Small intestine (tissue), 7 donors: ENCODE data around the gene PEX10. TPM values are rescaled to one million over a fixed set of nuclear protein-coding genes. Genes with fewer than 3 reads are reported as not detected.

Experiments
- DNase-seq, 2 donors: peaks; one replicate each; pipeline versions ENCODE4 v3.0.0 to v3.0.0-alpha.2; 2013
- FAIRE-seq: peaks from 2 replicates; lab custom pipeline; 2012; peaks lifted over from hg19 to GRCh38; lab: Jason Lieb, UNC
- H3K27ac ChIP-seq, 3 donors: one replicate each; pipeline ENCODE4 v1.5.1; 2013; ENCODE audit warnings: low read length in 2 of 3, mild to moderate bottlenecking in 2 of 3, control low read depth in 1 of 3, inconsistent platforms in 1 of 3, low read depth in 1 of 3, moderate library complexity in 1 of 3
- H3K27me3 ChIP-seq, 3 donors: one replicate each; pipeline ENCODE4 v1.6.1; 2013; ENCODE audit warnings: low read length in 3 of 3, inconsistent platforms in 1 of 3; ENCODE audit not compliant: control insufficient read depth in 3 of 3, insufficient read depth in 3 of 3
- H3K36me3 ChIP-seq, 3 donors: one replicate each; pipeline ENCODE4 v1.6.1; 2013; ENCODE audit warnings: low read length in 3 of 3, inconsistent platforms in 1 of 3, low read depth in 1 of 3, mild to moderate bottlenecking in 1 of 3, moderate library complexity in 1 of 3; ENCODE audit not compliant: control insufficient read depth in 3 of 3, insufficient read depth in 2 of 3
- H3K4me1 ChIP-seq, 3 donors: one replicate each; pipeline ENCODE4 v1.6.1; 2013; ENCODE audit warnings: low read length in 2 of 3, inconsistent platforms in 1 of 3, low read depth in 1 of 3, mild to moderate bottlenecking in 1 of 3, moderate library complexity in 1 of 3; ENCODE audit not compliant: control insufficient read depth in 3 of 3, insufficient read depth in 2 of 3
- H3K4me3 ChIP-seq, 3 donors: one replicate each; pipeline ENCODE4 v1.5.1; 2013; ENCODE audit warnings: low read length in 3 of 3, control low read depth in 1 of 3, inconsistent platforms in 1 of 3, low read depth in 1 of 3, mild to moderate bottlenecking in 1 of 3, moderate library complexity in 1 of 3
- H3K9me3 ChIP-seq, 2 donors: one replicate each; pipeline ENCODE4 v1.6.1; 2013; ENCODE audit warnings: low read depth in 1 of 2, low read length in 1 of 2; ENCODE audit not compliant: control insufficient read depth in 2 of 2, insufficient read depth in 1 of 2
- WGBS, 3 donors: extraction: QIAGEN DNeasy Blood & Tissue Kit; methylation state at CpG; one replicate each; pipeline ENCODE4 v1.1.7; 2013; 5-methylcytosine and 5-hydroxymethylcytosine counted together
- polyA plus RNA-seq, 4 donors: library from polyadenylated mRNA; stranded (reverse) in 3 of 4; unstranded in 1 of 4; fragments of 200-250 nt in 3 of 4; fragments of 120-200 nt in 1 of 4; gene quantifications; one replicate each; pipeline versions ENCODE4 v1.2.1 to v1.2.3, GENCODE V29; 2013
- donor health status: healthy with polysubstance abuse.
- donor health status: control.
- donor health status: control.
- donor health status: Bipolar disorder and iron deficiency.
- donor health status: healthy.

Gene PEX10
- polyA plus RNA-seq, 4 donors, result 11.9 to 22.4 (median 16.9) TPM

- H3K27me3 ChIP-seq, result peaks cover 16 to 57% (median 23%) of the 10 kb centered on the region in 3 donors
- H3K4me1 ChIP-seq, result no peaks in the 10 kb centered on the region
- no peak overlapping the region for H3K27ac ChIP-seq
- 45 to 55% (median 48%) methylated on average over 8 to 9 of the region's 9 CpGs for WGBS, 3 donors
- no peak overlapping the region for H3K4me3 ChIP-seq
- FAIRE-seq (no peak), DNase-seq (no peak)
- no peaks in the 10 kb centered on the region for H3K36me3 ChIP-seq
- H3K9me3 ChIP-seq, result no peaks in the 10 kb centered on the region
Measured at GRCh38 chr1:2446861-2447260, 34.5 kb upstream of the PEX10 start.

DNA sequence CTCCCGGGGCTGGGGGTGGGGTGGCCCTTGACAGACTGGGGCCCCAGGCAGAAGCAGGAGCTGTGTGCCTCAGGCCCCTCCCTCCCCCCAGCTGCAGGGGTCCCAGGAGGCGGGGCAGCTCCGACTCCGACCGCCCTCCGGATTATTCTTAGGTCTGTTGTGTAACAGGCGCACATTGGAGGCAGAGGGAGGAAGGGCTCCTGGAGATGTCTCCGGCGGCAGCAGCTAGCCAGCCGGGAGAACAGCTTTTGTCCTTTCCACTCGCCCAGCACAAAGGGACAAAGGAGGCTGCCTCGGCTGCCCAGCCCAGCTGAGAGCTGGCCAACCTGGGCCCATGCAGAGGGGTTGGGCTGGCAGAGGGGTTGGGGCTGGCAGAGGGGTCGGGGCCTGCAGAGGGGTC, 34.0 kb upstream of the PEX10 start:
- H3K27ac ChIP-seq, result no peak overlapping the region
- no peaks in the 10 kb centered on the region for H3K4me1 ChIP-seq
- no peak overlapping the region for H3K4me3 ChIP-seq
- H3K27me3 ChIP-seq, result peaks cover 16 to 61% (median 23%) of the 10 kb centered on the region in 3 donors
- FAIRE-seq (no peak), DNase-seq (no peak)
- no peaks in the 10 kb centered on the region for H3K9me3 ChIP-seq
- H3K36me3 ChIP-seq, result no peaks in the 10 kb centered on the region
- WGBS, 3 donors, result 23 to 30% (median 29%) methylated on average over 5 to 13 of the region's 13 CpGs

- H3K27me3 ChIP-seq, result peaks cover 16 to 59% (median 20%) of the 10 kb centered on the region in 3 donors
- WGBS, 3 donors, result 70 to 79% (median 75%) methylated on average over 14 to 15 of the region's 15 CpGs
- no peak for FAIRE-seq
Measured at GRCh38 chr1:2445823-2446215, 33.5 kb upstream of the PEX10 start.

DNA sequence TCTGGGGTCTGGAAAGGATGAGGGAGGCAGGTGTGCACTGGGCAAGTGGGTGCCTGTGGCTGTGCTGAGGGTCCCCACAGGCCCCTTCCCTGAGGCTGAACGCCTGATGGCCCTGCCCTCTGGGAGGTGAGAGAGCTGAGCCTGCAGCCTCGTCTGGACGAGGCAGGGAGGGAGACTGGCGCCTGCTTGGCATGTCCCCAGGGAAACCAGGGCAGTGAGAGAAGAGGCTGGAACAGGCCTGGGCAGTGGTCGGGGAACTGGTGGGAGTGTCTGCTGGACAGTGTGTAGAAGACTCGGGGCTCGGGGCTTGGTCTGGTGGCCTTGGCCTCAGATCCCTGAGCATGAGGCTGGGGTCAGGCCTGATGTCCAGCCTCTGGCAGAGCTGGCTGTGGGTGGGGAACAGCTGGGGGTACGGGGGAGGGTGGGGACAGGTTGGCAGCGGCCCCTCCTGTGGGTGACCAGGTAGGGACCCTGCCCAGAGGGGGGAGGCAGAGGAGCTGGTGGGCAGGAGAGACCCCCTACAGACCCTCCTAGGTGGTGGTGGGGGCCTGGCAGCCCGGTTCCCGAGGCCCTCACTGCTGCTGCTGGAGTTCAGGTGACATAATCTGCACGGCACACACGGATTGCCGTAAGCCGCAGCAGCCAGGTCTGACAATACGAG, 32.9 kb upstream of the PEX10 start:
- H3K36me3 ChIP-seq, result no peaks in the 10 kb centered on the region
- H3K9me3 ChIP-seq, result no peaks in the 10 kb centered on the region
- H3K4me3 ChIP-seq, result no peak overlapping the region
- no peak for FAIRE-seq
- H3K27ac ChIP-seq, result no peak overlapping the region
- DNase-seq, result no peak
- peaks cover 16 to 58% (median 20%) of the 10 kb centered on the region in 3 donors for H3K27me3 ChIP-seq
- WGBS, 3 donors, result 42 to 66% (median 56%) methylated on average over 15 to 16 of the region's 16 CpGs
- no peaks in the 10 kb centered on the region for H3K4me1 ChIP-seq

More at GRCh38 chr1:2445823-2446215, 33.5 kb upstream of the PEX10 start:
- Histone ChIP-seq H3K9me3 (no peaks in the 10 kb centered on the region), H3K4me1 (no peaks in the 10 kb centered on the region), H3K27ac (no peak overlapping the region), H3K36me3 (no peaks in the 10 kb centered on the region), H3K4me3 (no peak overlapping the region)
- DNase-seq, result no peak

GRCh38 chr1:2444138-2444591, 31.8 kb upstream of the PEX10 start:
- WGBS, 3 donors, result 34 to 39% (median 36%) methylated on average over 18 to 27 of the region's 27 CpGs
- Histone ChIP-seq H3K27ac (no peak overlapping the region), H3K4me1 (no peaks in the 10 kb centered on the region), H3K4me3 (no peak overlapping the region), H3K9me3 (no peaks in the 10 kb centered on the region), H3K27me3 (peaks cover 16 to 58% (median 20%) of the 10 kb centered on the region in 3 donors), H3K36me3 (no peaks in the 10 kb centered on the region)
- DNase-seq (no peak), FAIRE-seq (no peak)

DNA sequence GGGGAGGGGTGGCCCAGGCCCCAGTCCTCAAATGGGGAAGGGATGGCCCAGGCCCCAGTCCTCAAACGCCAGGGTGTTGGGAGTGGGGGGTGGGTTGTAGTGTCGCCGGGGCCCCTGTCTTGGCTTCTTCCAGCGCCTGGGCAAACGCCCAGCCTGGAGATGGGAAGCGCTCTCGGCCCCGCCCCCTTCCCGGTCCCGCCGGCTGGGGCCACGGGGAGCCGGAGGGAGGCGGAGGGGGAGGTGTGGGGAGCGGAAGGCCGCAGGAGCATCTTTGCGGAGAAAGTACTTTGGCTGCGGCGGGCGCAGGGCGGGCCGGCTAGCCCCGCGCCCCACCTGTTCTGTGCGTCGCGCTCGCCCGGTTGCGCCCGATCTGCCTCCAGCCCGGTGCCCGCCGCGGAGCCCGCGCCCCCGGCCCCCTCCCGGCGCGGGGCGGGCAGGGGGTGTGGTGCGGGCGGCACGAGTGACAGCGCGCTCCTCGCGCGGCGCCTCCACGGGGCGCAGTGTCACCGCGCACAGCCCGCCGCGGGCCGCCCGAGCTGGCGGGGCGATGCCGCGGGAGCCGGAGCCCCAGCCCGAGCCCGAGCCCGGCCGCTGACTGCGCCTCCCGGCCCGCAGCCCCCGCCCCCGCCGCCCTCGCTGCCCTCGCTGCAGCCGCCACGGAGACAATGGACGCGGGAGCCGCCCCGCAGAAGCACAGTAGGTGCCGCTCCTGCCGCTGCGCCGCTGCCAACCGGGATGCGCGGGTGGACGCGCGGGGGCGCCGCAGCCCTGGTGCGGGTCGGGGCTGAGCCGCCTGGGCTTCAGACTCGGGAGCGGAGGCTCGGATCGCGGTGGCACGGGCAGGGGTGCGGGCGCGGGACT, 31.1 kb upstream of the PEX10 start:
- Histone ChIP-seq H3K9me3 (no peaks in the 10 kb centered on the region), H3K27me3 (peaks cover 16 to 57% (median 20%) of the 10 kb centered on the region in 3 donors), H3K36me3 (no peaks in the 10 kb centered on the region), H3K27ac (no peak overlapping the region), H3K4me3 (peak overlapping the region in 1 of 3 donors; percentile 6), H3K4me1 (no peaks in the 10 kb centered on the region)
- FAIRE-seq (no peak), DNase-seq (peak in 1 of 2 donors; percentile 26)
- 2 to 6% (median 3%) methylated on average over 40 to 107 of the region's 107 CpGs for WGBS, 3 donors

- no peaks in the 10 kb centered on the region for H3K9me3 ChIP-seq
- DNase-seq (no peak), FAIRE-seq (no peak)
- WGBS, 3 donors, result 56 to 64% (median 63%) methylated on average over 6 of the region's 6 CpGs
- H3K36me3 ChIP-seq, result no peaks in the 10 kb centered on the region
- H3K27me3 ChIP-seq, result peaks cover 16 to 50% (median 17%) of the 10 kb centered on the region in 3 donors
- H3K4me1 ChIP-seq, result no peaks in the 10 kb centered on the region
- no peak overlapping the region for H3K27ac ChIP-seq
- no peak overlapping the region for H3K4me3 ChIP-seq
Measured at GRCh38 chr1:2442661-2443060, 30.3 kb upstream of the PEX10 start.

DNA sequence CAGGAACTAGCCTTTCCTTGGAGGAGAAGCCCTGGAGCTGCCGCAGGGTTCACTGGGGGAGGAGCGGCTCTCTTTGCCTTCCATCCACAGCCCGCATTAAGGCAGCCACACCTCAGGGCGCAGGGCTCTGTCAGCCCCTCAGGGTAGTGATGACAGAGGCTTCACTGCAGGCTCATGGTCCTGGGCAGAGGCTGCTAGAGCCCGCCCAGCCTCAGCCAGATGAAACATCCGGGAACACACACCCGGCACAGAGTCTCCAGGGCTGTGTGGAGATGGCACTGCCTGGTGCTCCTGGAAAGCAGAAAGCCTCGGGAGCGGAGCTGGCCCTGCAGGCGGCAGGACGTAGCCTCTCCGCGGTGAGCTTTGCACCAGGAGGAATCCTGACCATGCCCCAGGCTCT, 29.4 kb upstream of the PEX10 start:
- no peak for FAIRE-seq
- H3K27ac ChIP-seq, result no peak overlapping the region
- 49 to 69% (median 66%) methylated on average over 12 to 13 of the region's 13 CpGs for WGBS, 3 donors

More for the DNA sequence above, 29.4 kb upstream of the PEX10 start:
- no peaks in the 10 kb centered on the region for H3K36me3 ChIP-seq
- no peak overlapping the region for H3K4me3 ChIP-seq
- H3K9me3 ChIP-seq, result no peaks in the 10 kb centered on the region
- H3K27me3 ChIP-seq, result peaks cover 16 to 41% (median 16%) of the 10 kb centered on the region in 3 donors
- H3K4me1 ChIP-seq, result no peaks in the 10 kb centered on the region
- DNase-seq, result no peak
